ENCODE measurements around the gene SGK1.

DNA sequence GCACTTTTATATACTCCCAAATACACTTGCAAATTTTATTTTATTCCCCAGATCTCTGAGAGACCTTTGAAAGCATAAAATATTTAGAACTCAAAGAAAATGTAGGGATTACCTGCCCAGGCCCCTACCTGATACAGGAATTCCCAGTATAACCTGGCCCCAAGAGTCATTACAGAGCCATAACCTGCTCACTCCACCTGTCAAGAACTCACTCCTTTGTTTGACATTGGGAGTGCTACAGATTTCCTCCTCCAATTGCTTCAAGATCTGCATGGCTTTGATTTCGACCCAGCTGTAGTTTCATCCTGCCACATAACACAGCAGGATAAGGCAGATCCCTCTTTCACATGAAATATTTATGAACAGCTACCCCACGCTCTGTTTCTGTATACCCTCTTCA lies 169.3 kb downstream of the SGK1 start:
- TF ChIP-seq RCOR1 (IDR thresholded peaks at IDR 0.05; ENCODE audit: low read depth, low read length) (no peak), NR3C1 (IDR thresholded peaks at IDR 0.05) (no peak)
- TF ChIP-seq, protein P1, sequence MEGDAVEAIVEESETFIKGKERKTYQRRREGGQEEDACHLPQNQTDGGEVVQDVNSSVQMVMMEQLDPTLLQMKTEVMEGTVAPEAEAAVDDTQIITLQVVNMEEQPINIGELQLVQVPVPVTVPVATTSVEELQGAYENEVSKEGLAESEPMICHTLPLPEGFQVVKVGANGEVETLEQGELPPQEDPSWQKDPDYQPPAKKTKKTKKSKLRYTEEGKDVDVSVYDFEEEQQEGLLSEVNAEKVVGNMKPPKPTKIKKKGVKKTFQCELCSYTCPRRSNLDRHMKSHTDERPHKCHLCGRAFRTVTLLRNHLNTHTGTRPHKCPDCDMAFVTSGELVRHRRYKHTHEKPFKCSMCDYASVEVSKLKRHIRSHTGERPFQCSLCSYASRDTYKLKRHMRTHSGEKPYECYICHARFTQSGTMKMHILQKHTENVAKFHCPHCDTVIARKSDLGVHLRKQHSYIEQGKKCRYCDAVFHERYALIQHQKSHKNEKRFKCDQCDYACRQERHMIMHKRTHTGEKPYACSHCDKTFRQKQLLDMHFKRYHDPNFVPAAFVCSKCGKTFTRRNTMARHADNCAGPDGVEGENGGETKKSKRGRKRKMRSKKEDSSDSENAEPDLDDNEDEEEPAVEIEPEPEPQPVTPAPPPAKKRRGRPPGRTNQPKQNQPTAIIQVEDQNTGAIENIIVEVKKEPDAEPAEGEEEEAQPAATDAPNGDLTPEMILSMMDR (IDR thresholded peaks at IDR 0.05): no peak
